Measurements from ENCODE around the gene RNF121.
"Not testable (repeated sequence)": the region's sequence is repeated elsewhere in the genome, so short reads cannot be mapped to it uniquely, and the experiment has no call there.

Gene RNF121

DNA sequence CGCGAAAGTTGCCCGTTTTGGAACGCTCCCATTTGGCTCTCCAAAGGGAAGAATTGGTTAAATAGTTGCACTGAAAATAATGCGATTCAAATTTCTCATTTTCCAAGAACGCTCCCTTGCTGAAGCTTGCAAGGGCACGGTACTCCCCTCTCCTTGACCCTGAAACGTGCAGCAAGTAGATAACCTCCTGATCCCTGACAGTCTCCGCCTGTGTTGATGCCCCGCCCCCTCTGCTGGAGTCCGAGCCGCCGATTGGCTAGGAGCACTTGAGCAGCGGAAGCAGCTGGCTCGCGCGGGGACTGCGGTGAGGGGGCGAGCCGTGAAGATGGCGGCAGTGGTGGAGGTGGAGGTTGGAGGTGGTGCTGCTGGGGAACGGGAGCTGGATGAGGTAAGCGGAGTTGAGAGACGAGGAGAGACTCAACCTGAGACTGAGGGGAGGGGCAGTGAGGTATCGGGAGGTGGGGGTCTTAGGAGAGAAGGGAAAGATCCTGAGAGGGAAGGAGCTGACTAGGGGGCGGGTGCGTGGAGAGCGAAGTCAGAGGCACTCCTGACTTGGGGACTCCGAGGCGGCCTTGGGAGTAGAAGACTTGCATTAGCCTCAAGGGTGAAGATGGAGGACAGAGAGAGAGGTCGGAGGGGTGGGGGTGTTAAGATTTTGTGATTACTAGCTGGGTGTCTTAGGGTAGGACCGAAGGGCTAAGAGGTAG, at the start of gene RNF121:
RNF121 (plus strand) TSS at position 310 of the 707 bp plus-strand sequence; CDS start at position 326, 16 bp downstream.
- H3K4me1 Mint-ChIP-seq (ENCODE audit: low read depth), result peaks cover 55% of the 10 kb centered on the region
- H3K36me3 Mint-ChIP-seq, result peaks cover 2% of the 10 kb centered on the region
- H3K9me3 Mint-ChIP-seq (ENCODE audit: low read depth), result no peaks in the 10 kb centered on the region
- no peaks in the 10 kb centered on the region for H3K27me3 Mint-ChIP-seq
- H3K4me3 Mint-ChIP-seq, result peak within 1 kb of the TSS; percentile 100
- H3K27ac Mint-ChIP-seq, result peak within 1 kb of the TSS; percentile 100

DNA sequence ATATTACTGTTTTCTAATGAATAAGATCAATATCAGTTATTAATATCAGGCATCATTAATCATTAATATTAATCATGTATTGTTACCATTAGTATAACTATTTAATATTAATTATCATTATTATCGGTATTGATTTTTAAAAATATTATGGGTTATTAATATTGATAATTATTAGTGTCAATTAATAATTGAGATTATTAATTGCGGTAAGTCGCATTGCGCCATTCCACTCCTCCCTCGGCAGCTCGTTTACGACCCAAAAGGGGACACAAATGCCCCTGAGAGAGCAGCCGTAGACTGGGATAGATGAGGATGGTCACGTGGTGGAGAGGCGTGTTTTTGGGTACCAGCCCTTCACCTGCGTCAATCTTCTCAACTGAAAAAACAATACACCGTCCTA, 43.0 kb upstream of the RNF121 start:
- not testable (repeated sequence) for H3K4me1 Mint-ChIP-seq (ENCODE audit: low read depth); H3K4me3 Mint-ChIP-seq; H3K27me3 Mint-ChIP-seq; H3K27ac Mint-ChIP-seq; H3K36me3 Mint-ChIP-seq; H3K9me3 Mint-ChIP-seq (ENCODE audit: low read depth)

DNA sequence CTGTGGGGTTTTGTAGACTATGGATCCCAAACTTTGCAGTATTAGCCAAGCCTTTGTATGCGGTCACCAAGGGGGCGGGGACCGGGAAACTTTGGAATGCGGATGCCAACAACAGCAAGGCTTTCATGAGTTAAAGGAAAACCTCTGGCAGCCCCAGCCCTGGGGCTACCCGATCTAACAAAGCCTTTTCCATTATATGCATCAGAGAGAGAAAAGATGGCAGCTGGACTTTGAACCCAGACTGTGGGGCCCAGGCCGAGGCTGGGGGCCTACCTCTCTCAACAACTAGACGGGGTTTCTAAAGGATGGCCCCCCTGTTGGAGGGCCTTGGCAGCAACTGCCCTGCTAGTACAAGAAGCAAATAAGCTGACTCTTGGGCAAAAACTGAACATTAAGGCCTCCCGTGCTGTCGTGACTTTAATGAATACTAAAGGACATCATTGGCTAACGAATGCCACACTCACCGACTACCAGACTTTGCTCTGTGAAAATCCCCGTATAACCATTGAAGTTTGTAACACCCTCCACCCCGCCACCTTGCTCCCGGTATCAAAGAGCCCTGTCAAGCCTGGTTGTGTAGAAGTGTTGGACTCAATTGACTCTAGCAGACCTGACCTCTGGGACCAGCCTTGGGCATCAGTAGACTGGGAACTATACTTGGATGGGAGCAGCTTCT, 40.4 kb upstream of the RNF121 start:
- H3K9me3 Mint-ChIP-seq (ENCODE audit: low read depth); H3K36me3 Mint-ChIP-seq; H3K27ac Mint-ChIP-seq; H3K4me3 Mint-ChIP-seq; H3K27me3 Mint-ChIP-seq; H3K4me1 Mint-ChIP-seq (ENCODE audit: low read depth): not testable (repeated sequence)

DNA sequence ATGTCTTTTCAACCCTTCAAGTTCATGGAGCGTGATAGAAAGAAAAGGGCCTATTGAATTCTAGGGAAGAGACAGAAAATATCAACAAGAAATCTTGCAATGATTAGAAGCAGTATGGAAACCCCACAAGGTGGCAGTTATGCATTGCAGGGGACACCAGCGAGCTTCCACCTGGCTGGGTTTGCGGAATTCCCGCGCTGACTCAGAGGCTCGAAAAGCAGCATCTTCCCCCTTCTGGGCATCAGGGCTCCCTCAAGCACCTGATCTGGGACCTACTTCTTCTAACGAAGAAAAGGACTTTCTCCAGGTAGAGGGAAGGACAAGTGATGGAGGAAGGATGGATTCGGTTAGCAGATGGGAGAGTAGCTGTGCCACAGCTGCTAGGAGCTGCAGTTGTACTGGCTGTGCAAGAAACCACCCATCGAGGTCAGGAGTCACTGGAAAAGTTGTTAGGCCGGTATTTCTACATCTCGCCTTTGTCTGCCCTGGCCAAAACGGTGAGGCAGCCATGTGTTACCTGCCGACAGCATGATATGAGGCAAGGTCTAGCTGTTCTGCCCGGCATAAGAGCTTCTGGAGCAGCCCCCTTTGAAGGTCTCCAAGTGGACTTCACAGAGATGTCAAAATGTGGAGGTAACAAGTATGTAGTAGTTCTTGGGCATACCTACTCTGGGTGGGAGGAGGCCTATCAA, 39.5 kb upstream of the RNF121 start:
- H3K9me3 Mint-ChIP-seq (ENCODE audit: low read depth); H3K4me1 Mint-ChIP-seq (ENCODE audit: low read depth); H3K27me3 Mint-ChIP-seq; H3K27ac Mint-ChIP-seq; H3K4me3 Mint-ChIP-seq; H3K36me3 Mint-ChIP-seq: not testable (repeated sequence)

DNA sequence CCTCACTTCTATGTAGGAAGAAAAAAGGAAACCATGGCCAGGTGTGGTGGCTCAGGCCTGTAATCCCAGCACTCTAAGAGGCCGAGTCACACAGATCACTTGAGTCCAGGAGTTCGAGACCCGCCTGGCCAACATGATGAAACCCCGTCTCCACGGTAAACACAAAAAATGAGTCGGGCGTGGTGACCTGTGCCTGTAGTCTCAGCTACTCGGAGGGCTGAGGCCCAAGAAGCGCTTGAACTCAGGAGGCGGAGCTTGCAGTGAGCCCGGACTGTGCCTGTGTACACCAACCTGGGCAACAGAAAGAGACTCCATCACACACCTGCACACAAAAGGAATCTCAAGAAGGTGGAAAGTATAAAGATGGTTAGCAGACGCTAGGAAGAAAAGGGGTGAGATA, 32.9 kb upstream of the RNF121 start:
- Mint-ChIP-seq H3K9me3 (ENCODE audit: low read depth) (no peaks in the 10 kb centered on the region), H3K27me3 (no peaks in the 10 kb centered on the region), H3K4me1 (ENCODE audit: low read depth) (no peaks in the 10 kb centered on the region), H3K36me3 (peaks cover 20% of the 10 kb centered on the region), H3K4me3 (no peak overlapping the region), H3K27ac (no peak overlapping the region)

DNA sequence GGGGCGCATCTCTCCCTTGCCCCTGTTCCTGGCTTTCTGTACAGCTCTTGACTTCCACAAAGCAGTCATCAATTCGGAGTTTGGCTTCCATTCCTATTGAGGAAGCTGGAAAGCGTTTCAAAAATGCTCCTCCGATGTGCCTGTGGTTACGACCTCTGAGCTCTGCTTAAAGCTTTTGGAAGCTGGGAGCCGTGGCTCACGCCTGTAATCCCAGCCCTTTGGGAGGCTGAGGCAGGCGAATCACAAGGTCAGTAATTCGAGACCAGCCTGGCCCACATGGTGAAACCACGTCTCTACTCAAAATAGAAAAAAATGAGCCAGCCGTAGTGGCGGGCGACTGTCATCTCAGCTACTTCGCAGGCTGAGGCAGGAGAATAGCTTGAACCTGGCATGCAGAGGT, 27.7 kb upstream of the RNF121 start:
- not testable (repeated sequence) for H3K27me3 Mint-ChIP-seq; H3K4me3 Mint-ChIP-seq; H3K4me1 Mint-ChIP-seq (ENCODE audit: low read depth); H3K27ac Mint-ChIP-seq; H3K9me3 Mint-ChIP-seq (ENCODE audit: low read depth)
- peaks cover 30% of the 10 kb centered on the region for H3K36me3 Mint-ChIP-seq

DNA sequence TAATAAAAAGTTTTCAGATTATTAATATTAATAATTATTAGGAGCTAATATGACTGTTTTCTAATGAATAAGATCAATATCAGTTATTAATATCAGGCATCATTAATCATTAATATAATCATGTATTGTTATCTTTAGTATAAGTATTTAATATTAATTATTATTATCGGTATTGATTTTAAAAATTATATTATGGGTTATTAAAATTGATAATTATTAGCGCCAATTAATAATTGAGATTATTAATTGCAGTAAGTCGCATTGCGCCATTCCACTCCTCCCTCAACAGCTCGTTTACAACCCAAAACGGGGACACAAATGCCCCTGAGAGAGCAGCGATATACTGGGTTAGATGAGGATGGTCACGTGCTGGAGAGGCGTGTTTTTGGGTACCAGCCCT, 20.6 kb upstream of the RNF121 start:
- Mint-ChIP-seq H3K4me3 (no peak overlapping the region), H3K9me3 (ENCODE audit: low read depth) (no peaks in the 10 kb centered on the region), H3K36me3 (peaks cover 26% of the 10 kb centered on the region), H3K4me1 (ENCODE audit: low read depth) (peaks cover 10% of the 10 kb centered on the region), H3K27ac (no peak overlapping the region), H3K27me3 (no peaks in the 10 kb centered on the region)

DNA sequence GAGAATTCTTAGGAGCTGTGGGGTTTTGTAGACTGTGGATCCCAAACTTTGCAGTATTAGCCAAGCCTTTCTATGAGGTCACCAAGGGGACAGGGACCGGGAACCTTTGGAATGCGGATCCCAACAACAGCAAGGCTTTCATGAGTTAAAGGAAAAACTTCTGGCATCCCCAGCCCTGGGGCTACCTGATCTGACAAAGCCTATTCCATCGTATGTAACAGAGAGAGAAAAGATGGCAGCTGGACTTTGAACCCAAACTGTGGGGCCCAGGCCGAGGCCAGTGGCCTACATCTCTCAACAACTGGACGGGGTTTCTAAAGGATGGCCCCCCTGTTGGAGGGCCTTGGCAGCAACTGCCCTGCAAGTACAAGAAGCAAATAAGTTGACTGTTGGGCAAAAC, 18.1 kb upstream of the RNF121 start:
- not testable (repeated sequence) for H3K9me3 Mint-ChIP-seq (ENCODE audit: low read depth); H3K27ac Mint-ChIP-seq; H3K4me3 Mint-ChIP-seq; H3K27me3 Mint-ChIP-seq
- H3K36me3 Mint-ChIP-seq, result peaks cover 25% of the 10 kb centered on the region
- H3K4me1 Mint-ChIP-seq (ENCODE audit: low read depth), result peaks cover 10% of the 10 kb centered on the region

DNA sequence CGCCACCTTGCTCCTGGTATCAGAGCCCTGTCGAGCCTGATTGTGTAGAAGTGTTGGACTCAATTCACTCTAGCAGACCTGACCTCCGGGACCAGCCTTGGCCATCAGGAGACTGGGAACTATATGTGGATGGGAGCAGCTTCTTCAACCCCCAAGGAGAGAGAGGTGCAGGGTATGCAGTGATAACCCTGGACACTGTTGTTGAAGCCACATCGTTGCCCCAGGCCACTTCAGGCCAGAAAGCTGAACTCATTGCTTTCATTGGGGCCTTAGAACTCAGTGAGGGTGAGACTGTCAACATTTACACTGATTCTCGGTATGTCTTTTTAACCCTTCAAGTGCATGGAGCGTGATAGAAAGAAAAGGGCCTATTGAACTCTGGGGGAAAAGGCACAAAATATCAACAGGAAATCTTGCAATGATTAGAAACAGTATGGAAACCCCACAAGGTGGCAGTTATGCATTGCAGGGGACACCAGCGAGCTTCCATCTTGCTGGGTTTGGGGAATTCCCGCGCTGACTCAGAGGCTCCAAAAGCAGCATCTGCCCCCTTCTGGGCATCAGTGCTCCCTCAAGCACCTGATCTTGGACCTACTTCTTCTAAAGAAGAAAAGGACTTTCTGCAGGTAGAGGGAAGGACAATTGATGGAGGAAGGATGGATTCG, 17.4 kb upstream of the RNF121 start:
- Mint-ChIP-seq H3K36me3 (peaks cover 29% of the 10 kb centered on the region), H3K4me1 (ENCODE audit: low read depth) (peaks cover 10% of the 10 kb centered on the region), H3K27ac (peak overlapping the region; percentile 66)
- H3K4me3 Mint-ChIP-seq; H3K27me3 Mint-ChIP-seq; H3K9me3 Mint-ChIP-seq (ENCODE audit: low read depth): not testable (repeated sequence)

DNA sequence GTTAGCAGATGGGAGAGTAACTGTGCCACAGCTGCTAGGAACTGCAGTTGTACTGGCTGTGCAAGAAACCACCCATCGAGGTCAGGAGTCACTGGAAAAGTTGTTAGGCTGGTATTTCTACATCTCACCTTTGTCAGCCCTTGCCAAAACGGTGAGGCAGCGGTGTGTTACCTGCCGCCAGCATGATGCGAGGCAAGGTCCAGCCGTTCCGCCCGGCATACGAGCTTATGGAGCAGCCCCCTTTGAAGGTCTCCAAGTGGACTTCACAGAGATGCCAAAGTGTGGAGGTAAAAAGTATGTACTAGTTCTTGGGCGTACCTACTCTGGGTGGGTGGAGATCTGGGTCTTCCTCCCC, 16.9 kb upstream of the RNF121 start:
- not testable (repeated sequence) for H3K4me3 Mint-ChIP-seq; H3K9me3 Mint-ChIP-seq (ENCODE audit: low read depth); H3K27me3 Mint-ChIP-seq
- Mint-ChIP-seq H3K4me1 (ENCODE audit: low read depth) (peaks cover 10% of the 10 kb centered on the region), H3K36me3 (peaks cover 31% of the 10 kb centered on the region), H3K27ac (peak overlapping the region; percentile 66)

DNA sequence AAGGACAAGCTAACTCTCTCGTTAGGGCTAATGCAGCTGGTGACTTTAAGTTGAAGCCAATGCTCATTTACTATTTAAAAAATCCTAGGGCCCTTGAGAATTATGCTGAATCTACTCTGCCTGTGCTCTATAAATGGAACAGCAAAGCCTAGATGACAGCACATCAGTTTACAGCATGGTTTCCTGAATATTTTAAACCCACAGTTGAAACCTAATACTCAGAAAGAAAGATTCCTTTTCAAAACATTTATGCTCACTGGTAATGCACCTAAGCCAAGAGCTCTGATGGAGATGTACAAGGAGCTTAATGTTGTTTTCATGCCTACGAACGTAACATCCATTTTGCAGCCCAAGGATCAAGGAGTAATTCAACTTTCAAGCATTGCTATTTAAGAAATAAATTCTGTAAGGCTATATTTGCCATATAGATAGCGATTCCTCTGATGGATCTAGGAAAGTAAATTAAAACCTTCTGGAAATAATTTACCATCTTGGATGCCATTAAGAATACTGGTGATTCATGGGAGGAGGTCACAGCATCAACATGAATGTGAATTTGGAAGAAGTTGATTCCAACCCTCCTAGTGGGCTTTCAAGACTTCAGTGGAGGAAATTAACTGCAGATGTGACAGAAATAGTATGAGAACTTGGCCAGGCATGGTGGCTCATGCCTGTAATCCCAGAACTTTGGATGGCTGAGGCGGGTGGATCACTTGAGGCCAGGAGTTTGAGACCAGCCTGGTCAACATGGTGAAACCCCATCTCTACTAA, 14.9 kb upstream of the RNF121 start:
- Mint-ChIP-seq H3K4me1 (ENCODE audit: low read depth) (peaks cover 10% of the 10 kb centered on the region), H3K4me3 (no peak overlapping the region)

DNA sequence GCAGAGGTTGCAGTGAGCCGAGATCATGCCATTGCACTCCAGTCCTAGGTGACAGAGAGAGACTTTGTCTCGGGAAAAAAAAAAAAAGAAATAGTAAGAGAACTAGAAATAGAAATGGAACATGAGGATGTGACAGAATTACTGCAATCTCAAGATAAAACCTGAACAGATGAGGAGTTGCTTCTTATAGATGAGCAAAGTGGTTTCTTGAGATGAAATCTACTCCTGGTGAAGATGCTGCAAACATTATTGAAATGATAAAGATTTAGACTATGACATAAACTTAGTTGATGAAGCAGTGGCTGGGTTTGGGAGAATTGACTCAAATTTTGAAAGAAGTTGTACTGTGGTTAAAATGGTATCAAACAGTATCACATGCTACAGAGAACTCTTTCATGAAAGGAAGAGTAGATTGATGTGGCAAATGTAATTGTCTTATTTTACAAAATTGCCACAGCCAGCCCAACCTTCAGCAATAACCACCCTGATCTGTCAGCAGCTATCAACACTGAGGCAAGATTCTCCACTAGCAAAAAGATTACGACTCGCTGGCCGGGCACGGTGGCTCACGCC, 14.1 kb upstream of the RNF121 start:
- Mint-ChIP-seq H3K9me3 (ENCODE audit: low read depth) (no peaks in the 10 kb centered on the region), H3K4me3 (no peak overlapping the region), H3K27ac (no peak overlapping the region), H3K4me1 (ENCODE audit: low read depth) (peaks cover 10% of the 10 kb centered on the region), H3K36me3 (peaks cover 30% of the 10 kb centered on the region), H3K27me3 (no peaks in the 10 kb centered on the region)

More for the DNA sequence above, 14.9 kb upstream of the RNF121 start:
- H3K27ac Mint-ChIP-seq, result no peak overlapping the region
- no peaks in the 10 kb centered on the region for H3K27me3 Mint-ChIP-seq
- peaks cover 28% of the 10 kb centered on the region for H3K36me3 Mint-ChIP-seq
- H3K9me3 Mint-ChIP-seq (ENCODE audit: low read depth), result no peaks in the 10 kb centered on the region

DNA sequence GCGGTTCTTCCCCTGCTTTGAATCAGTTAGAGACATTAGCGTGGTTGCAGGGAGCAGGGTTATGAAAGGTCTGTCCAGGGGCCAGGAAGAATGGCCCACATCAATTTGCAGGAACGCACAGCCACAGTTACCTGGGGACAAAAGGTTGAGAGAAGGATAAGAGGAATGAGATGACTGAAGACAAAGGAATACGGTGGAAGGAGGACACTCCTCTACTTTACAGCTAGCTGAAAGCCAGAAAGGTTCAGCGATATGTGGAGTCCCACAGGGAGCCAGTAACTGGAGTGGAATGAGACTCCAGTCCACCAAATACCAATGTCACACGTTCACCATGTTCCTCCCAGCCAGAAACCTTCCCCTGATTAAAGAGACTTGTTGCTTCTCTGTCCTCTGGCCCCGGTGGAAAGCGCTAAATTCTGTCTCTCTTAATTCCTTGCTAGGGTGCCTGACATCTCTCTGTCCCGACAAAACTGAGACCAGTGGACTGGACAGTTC, 11.2 kb upstream of the RNF121 start:
- Mint-ChIP-seq H3K27ac (no peak overlapping the region), H3K9me3 (ENCODE audit: low read depth) (no peaks in the 10 kb centered on the region), H3K36me3 (peaks cover 21% of the 10 kb centered on the region), H3K4me1 (ENCODE audit: low read depth) (no peaks in the 10 kb centered on the region), H3K27me3 (no peaks in the 10 kb centered on the region), H3K4me3 (no peak overlapping the region)
